Adipose tissue (tissue), 3 donors: ENCODE results near the gene TTC6. TPM values are rescaled to one million over a fixed set of nuclear protein-coding genes. Genes with fewer than 3 reads are reported as not detected.

Experiments
- H3K27ac ChIP-seq: one replicate; pipeline ENCODE4 v1.5.1; 2013; ENCODE audit warnings: low read depth, low read length
- WGBS, 3 donors: extraction: QIAGEN DNeasy Blood & Tissue Kit; methylation state at CpG; one replicate each; pipeline ENCODE4 v1.1.7; 2013; 5-methylcytosine and 5-hydroxymethylcytosine counted together
- polyA plus RNA-seq, 3 donors: library from polyadenylated mRNA; stranded (reverse); fragments of 200-250 nt; gene quantifications; one replicate each; pipeline ENCODE4 v1.2.3, GENCODE V29; 2013
- donor health status: healthy with polysubstance abuse.
- donor health status: Bipolar disorder and iron deficiency.
- donor health status: healthy.

TTC6 gene
- polyA plus RNA-seq, 3 donors, result 0.51 TPM; not detected in 2

DNA sequence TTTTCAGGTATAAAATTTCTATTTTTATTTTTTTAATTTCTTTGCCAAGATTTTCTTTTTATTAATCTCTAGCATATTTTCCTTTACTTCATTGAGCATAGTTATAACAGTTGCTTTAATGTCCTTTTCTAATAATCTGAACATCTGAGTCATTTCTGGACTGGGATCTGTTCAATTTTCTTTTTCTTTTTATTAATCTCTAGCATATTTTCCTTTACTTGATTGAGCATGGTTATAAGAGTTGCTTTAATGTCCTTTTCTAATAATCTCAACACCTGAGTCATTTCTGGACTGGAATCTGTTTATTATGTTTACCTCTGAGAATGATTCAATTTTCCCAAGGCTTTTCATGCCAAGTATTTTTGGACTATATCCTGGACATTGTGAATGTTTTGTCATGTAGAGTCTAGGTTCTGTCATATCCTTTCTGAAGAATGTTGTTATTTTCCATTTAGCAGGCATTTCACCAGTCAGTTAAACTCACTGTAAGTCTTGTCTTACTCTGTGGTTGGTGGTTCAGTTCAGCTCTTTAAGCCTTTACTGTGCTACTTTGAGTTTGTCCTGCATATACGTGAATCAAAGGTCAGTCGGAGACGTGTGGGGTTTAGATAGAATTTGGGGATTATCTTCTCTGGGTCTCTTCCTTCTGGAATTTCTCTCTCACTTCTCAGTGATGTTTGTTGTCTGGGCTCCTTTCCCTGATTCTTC lies 20.3 kb downstream of the TTC6 start:
- H3K27ac ChIP-seq, result no peak overlapping the region
- WGBS, 3 donors, result 91 to 94% (median 92%) methylated on average over 3 of the region's 3 CpGs

DNA sequence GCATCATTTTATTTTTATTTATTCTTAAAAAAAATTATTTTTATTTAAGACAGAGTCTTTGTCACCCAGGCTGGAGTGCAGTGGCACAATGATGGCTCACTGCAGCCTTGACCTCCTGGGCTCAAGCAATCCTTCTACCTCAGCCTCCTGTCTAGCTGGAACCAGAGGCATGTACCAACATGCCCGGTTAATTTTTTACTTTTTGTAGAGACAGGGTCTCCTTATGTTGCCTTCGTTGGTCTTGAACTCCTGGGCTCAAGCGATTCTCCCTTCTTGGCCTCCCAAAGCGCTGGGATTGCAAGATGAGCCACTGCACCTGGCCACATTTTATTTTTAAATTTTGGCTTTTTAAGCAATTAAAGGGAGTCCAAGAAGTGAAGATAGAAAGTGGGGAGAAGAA lies 21.4 kb downstream of the TTC6 start:
- H3K27ac ChIP-seq, result no peak overlapping the region
- 92 to 95% (median 93%) methylated on average over 4 of the region's 4 CpGs for WGBS, 3 donors

DNA sequence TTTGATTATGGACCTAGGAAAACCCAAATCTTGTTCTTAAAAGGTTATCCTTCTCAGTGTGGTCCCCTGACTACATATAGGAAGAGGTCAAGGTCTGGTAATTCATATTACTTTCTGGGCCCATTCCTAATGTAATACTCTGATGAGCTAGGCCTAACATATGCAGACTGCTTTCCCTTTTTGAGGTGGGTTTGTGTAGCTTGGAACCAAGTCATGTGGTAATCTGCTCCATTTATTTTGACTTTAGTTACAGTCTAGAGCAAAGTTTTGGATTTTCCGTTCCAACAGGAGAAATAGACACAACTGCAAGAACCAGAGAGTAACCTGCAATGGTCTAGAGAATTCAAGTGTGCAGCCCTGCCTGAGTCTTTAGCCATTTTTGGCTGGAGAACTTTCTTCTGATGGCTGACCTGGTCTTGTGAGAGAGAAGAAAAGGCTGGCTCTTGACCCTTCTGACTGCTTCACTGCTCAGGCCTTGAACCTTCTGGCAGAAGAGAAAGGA lies 22.5 kb downstream of the TTC6 start:
- WGBS, 3 donors, result 93 to 96% (median 96%) methylated on average over 1 of the region's 1 CpG

DNA sequence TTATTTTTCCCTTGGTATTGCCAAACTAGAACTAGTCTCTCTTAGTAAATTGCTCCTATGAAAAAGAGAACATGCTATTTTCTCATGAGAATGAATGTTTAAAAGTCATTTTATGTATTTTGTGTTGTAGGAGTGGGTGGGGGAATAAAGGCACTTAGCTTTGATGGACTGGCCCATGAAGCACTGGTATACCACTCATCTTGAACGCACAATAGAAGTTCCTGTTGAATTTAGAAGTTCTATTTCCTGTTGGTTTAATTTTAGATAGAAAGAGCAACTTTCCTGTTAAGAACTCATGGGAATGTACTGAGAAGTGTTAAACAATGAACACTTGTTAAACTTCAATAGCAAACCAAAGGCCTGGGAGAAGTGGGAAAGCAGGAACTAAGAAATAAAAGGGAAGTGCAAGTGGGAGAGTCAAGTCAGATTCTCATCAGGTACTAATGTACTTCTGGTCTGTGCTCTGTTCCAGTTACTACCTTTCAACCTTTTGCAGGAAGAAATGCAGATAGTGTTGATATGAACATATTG lies 23.1 kb downstream of the TTC6 start:
- H3K27ac ChIP-seq, result no peak overlapping the region
- WGBS, 3 donors, result 41 to 59% (median 50%) methylated on average over 1 of the region's 1 CpG

More for the DNA sequence above, 22.5 kb downstream of the TTC6 start:
- H3K27ac ChIP-seq, result no peak overlapping the region

DNA sequence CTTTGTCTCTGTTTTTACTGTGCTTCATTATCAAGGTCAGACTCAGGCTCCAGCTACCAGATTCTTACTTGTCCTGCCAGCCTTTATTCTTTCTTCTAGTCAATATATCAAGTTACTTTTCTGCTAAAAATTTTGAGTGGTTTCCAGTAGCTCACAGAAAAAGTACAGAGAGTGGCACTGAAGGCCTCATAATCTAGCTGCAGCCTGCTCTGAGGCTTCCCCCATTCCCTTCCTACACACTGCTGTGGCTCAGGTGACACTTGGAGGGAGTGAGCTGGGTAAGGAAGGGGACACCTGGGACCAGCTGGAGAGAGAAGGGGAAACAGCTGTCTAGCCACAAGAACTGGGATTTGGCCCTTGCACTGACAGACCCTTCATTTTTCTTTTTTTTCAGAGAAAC lies 25.4 kb downstream of the TTC6 start:
- no peak overlapping the region for H3K27ac ChIP-seq

DNA sequence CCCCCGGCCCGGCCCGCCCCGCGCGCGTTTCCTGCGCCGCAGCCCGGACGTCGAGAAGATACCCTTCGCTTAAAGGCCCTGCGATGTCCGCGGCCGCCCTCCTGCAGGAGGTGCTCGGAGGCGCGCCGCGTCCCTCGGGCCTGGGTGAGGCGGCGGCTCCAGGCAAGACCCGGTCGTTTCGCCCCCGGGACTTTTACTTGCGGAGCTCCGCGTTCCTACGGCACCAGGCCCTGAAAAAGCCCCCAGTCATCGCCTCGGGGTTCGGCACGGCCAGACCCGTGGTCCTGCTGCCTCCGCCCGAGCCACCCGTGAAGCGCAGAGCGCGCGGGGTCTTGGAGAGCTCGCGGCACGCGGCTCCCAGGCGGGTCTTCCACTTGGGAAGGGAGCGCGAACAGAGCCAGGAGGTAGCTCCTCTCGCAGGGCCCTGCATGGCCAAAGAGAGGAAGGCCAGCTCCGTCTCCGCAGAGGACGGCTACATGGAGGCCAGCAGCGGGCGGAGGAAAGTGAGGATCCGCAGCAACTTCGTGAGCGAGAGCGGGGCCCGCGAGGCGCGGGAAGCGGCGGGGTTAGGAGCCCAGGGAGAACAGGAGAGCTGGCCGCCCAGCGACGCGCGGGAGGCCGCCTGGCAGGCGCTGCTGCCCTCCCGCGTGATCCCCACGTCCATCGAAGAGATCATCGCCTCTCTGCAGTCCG lies 26.9 kb downstream of the TTC6 start:
- WGBS, 3 donors, result 4 to 28% (median 14%) methylated on average over 75 to 81 of the region's 81 CpGs
- H3K27ac ChIP-seq, result no peak overlapping the region

DNA sequence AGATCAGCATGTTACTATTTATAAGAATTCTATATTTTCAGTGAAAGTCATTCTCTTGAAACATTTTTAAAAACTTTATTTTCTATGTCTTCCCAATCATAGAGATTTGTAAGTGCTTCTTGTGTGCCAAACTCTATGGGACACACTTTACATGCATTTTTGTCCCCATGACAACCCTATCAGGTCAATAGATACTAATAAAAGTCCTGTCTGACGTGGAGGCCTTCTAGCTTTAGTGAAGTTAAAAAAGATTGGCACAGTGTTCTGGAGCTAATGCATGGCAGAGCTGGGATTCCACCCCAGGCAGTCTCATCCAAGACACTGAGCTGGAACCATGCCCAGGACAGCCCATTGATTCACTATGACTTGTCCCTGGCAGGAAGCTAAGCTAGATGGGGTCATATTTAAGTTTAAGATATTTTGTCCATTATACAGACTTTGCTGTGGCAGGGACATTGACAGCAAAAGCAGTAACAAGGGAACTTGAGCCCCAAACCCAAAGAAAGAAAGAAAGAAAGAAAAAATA lies 28.1 kb downstream of the TTC6 start:
- no peak overlapping the region for H3K27ac ChIP-seq
- WGBS, 3 donors, result 40 to 61% (median 51%) methylated on average over 1 of the region's 1 CpG

DNA sequence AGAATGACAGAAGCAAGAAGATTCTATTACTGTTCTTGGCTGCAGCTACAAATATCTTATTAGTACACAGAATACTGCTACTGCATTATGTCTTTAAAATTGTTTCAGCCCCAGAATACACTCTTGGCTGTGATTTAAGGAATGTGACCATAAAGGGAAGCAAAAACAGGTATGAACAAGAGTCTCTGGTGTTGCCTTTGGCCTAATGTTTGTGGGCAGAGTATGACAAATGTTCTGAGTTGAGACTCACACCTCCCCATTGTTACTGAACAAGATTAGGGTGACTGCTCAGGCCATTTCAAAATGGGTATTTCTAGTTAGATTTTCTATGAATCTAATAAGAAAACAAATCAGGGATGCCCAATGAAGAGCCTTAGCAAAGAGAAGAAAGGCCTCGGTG lies 28.5 kb downstream of the TTC6 start:
- 82 to 94% (median 90%) methylated on average over 1 of the region's 1 CpG for WGBS, 3 donors
- no peak overlapping the region for H3K27ac ChIP-seq

DNA sequence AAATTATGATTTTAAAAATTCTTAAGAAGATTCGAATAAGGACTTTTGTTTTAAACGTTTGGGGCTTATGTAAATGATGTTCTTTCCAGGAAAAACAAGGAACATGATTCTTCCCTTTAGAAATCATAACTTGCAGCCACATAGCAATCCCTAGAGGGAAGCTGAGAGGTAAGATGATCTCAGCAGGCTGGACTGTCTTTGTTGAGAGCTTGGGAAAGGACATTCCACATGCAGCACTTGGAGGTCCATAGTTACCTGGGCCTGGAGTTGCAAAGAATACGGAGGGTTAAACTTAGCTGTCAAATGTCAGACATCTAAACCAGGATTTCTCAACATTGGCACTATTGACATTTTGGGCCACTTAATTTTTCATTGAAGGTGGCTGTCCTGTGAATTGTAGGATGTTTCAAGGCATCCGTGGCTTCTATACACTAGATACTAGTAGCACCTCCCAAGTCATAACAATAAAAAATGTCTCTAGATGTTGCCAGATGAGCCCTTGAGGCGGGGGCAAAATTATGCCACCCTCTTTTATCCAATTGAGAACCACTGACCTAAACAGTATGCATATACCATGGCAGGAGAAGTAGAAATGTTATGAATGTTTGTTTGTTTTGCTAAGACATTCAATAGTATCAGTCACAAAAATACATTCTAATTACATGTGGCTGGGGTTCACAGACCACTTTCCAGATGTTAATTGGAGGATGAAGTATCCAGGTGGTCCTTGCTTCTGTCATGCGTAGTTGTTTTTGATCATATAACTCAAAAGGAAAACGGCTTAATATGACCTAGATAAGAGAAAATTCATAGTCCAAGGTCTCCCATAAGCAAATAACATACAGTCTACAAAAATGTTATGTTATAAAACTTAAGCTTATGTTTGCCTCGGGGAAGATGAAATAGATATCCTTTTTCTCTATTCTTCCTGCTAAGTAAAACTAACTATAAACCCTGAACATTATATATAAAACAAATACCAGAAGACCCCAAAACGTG lies 30.5 kb downstream of the TTC6 start:
- no peak overlapping the region for H3K27ac ChIP-seq
- WGBS, 3 donors, result 54 to 73% (median 66%) methylated on average over 9 of the region's 9 CpGs

DNA sequence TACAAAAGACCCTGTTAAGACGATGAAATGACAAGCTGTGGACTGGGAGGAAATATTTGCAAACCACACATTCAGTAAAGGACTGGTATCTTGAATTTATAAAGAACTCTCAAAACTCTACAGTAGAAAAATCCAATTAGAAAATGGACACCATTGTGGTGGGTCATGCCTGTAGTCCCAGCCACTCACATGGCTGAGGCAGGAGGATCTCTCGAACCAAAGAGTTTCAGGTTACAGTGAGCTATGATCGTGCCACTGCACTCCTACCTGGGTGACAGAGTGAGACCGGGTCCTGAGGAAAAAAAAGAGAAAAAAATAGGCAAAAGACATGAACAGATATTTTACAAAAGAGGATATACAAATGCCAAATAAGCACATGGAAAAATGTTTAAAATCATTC lies 41.9 kb downstream of the TTC6 start:
- H3K27ac ChIP-seq, result no peak overlapping the region
- 56 to 76% (median 68%) methylated on average over 4 of the region's 4 CpGs for WGBS, 3 donors

DNA sequence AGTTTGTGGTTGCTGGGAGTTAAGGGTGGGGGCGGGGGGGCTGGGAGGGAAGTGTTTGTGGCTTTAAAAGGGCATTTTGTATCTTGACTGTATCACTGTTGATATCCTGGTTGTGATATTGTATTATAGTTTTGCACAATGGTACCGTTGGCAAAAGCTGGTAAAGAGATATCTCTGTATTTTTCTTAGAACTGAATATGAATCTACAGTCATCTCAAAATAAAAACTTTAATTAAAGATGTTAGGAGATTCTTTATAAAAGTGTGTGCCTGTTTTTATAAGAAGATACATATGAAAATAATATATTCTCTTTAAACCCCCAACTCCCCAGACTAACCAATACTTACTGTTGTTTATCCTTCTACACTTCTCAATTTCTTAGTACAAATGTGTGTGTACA lies 43.2 kb downstream of the TTC6 start:
- 69 to 84% (median 81%) methylated on average over 2 of the region's 2 CpGs for WGBS, 3 donors
- H3K27ac ChIP-seq, result no peak overlapping the region

DNA sequence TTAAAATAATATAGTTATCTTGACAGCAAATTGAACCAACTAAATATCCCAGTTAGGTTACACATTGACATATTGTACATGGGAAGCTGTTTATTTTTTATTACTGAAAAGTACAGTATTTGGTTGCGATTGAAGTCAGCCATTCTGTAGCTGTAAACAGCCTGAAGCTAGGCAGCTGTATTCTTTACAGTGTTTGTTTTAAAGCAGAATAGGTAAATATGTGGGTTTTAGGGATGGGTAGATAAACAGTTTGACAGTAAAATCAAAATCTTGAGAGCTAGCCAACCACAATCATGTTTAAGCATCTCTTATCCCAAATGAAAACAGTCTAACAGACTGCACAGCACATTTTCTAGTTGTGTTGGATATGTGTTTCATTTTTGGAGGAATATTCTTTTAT lies 45.7 kb downstream of the TTC6 start:
- WGBS, 3 donors, result 73 to 92% (median 90%) methylated on average over 1 of the region's 1 CpG
- H3K27ac ChIP-seq, result no peak overlapping the region

DNA sequence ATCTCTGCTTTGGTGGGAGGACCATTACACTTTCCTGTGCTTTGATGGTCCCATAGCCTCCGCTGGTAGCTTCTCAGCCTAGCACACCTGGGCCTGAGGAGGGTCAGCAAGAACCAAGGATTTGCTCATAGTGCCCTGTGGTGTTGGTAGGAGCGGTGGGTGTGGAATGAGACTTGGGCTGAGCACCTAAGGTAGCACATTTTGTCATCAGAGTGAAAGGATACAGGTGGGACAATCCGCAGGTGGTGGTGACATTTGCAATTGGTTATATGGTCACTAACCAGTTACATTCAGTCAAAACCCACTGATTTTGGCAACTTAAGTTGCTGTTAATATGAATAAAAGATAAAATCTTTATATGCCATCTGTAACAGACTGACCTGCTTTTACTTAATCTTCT lies 46.7 kb downstream of the TTC6 start:
- WGBS, 3 donors, result 84 to 88% (median 86%) methylated on average over 3 of the region's 3 CpGs
- H3K27ac ChIP-seq, result no peak overlapping the region

DNA sequence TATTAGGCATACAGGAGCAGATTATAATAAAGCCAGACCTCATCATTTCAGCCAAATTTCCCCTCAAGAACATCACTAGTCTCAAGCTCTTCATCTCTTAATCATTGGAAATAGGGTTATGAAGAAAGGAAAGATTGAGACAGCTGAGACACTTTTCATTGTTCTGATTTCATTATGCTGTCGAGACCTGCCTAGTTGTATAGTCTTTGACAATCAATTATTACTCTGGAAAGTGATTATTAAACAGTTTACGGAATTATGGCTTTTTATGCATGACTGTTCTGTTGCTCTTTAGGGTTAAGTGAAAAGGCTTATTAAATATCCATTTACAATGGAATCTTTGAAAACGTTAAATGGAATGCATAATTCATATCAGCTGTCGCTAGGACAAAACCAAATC lies 48.3 kb downstream of the TTC6 start:
- WGBS, 3 donors, result 58 to 63% (median 58%) methylated on average over 4 of the region's 4 CpGs
- H3K27ac ChIP-seq, result no peak overlapping the region

Other genes starting within 250 kb of the TTC6 start
- gene FOXA1, start 380 bp upstream of the TTC6 start, polyA plus RNA-seq, result 1 to 10 TPM in 1 of 3 donors, under 1 TPM in 2; 0.13 to 2.1 (median 0.22) TPM